Body of pancreas (tissue), 4 donors: ENCODE data around the gene PRDM13. TPM values are rescaled to one million over a fixed set of nuclear protein-coding genes. Genes with fewer than 3 reads are reported as not detected.
"Not testable (repeated sequence)": the region's sequence is repeated elsewhere in the genome, so short reads cannot be mapped to it uniquely, and the experiment has no call there.

ENCODE experiments used
- ATAC-seq: fragments of 150-250 bp; one replicate; pipeline ENCODE4 v1.9.1; 2016
- DNase-seq, 4 donors: peaks; one replicate each; pipeline ENCODE4 v3.0.0-alpha.2; 2019
- H3K27ac ChIP-seq, 4 donors: fragments of 200-600 bp; sonication (generic); 1 replicate in 3 of 4; 2 replicates in 1 of 4; pipeline versions ENCODE4 v1.5.1 to v1.6.1; 2016 to 2019; ENCODE audit warnings: mild to moderate bottlenecking in 1 of 4, mixed read lengths in 1 of 4, moderate library complexity in 1 of 4
- H3K27me3 ChIP-seq, 2 donors: fragments of 200-600 bp; sonication (generic); one replicate each; pipeline ENCODE4 v1.6.0; 2016; ENCODE audit warnings: mild to moderate bottlenecking in 1 of 2
- H3K36me3 ChIP-seq, 2 donors: fragments of 200-600 bp; sonication (generic); replicated peaks in 1 of 2; 2 replicates each; pipeline ENCODE4 v1.5.1; 2016; ENCODE audit warnings: low read depth in 2 of 2; ENCODE audit not compliant: insufficient read depth in 1 of 2
- H3K4me1 ChIP-seq: fragments of 200-600 bp; sonication (generic); one replicate; pipeline ENCODE4 v1.6.0; 2016
- H3K4me3 ChIP-seq, 2 donors: fragments of 200-600 bp; sonication (generic); 1 replicate in 1 of 2; 2 replicates in 1 of 2; pipeline ENCODE4 v1.5.1; 2016 to 2019
- H3K9me3 ChIP-seq, 3 donors: fragments of 200-600 bp; sonication (generic); 1 replicate in 2 of 3; 2 replicates in 1 of 3; pipeline ENCODE4 v1.5.1; 2016
- CTCF ChIP-seq, 7 experiments: fragments of 450-650 bp in 4 of 7; fragments of 200-600 bp in 3 of 7; sonication (generic) in 3 of 7; IDR thresholded peaks; one replicate each; pipeline ENCODE4 v1.5.1; 2016 to 2019; ENCODE audit warnings: antibody characterized with exemption in 7 of 7
- POLR2A ChIP-seq, 3 donors: fragments of 450-650 bp; IDR thresholded peaks; one replicate each; pipeline ENCODE4 v1.6.1; 2016; ENCODE audit warnings: antibody characterized with exemption in 3 of 3, mild to moderate bottlenecking in 2 of 3
- WGBS, 2 donors: methylation state at CpG; one replicate each; pipeline ENCODE4 v1.1.5; 2017; 5-methylcytosine and 5-hydroxymethylcytosine counted together
- intact Hi-C: fragments of 100-400 bp; cut with DNase I; formaldehyde crosslinking; loops from one replicate; pipeline ENCODE4 v1.15.1; 2023
- small RNA-seq: library from RNA; depleted of rRNA; stranded (forward); fragments of <200 nt; gene quantifications from one replicate; pipeline ENCODE3, GENCODE V24; 2016
- total RNA-seq, 2 donors: library from RNA; depleted of rRNA; stranded (reverse); fragments of >200 nt; gene quantifications; one replicate each; pipeline ENCODE4 v1.1.0, GENCODE V29; 2016

The PRDM13 gene
- total RNA-seq, 2 donors from 2014 or later, result not detected

DNA sequence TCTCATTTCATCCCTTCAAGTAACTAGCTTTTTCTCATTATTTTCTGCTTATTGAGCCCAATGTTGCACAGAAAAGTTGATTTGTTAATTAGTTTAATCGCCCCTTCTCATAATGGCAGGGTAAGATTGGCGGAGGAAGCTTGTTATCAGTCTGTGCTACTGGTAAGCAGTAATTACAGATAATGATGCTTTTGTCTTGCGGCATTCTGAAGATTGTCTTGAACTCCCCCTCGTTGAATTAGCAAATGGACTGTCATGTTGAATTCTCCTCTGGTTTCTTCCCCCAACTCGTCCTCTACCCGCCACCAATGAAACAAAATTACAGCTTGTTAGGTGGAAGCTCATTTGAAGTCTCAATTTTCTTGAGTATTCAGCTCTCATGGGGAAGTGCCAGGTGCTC is 39.4 kb downstream of the PRDM13 start:
- Histone ChIP-seq H3K27me3 (no peaks in the 10 kb centered on the region), H3K4me1 (no peaks in the 10 kb centered on the region), H3K27ac (no peak overlapping the region), H3K9me3 (no peaks in the 10 kb centered on the region), H3K36me3 (no peaks in the 10 kb centered on the region), H3K4me3 (no peak overlapping the region)
- DNase-seq (no peak), ATAC-seq (no peak)
- intact Hi-C loops, result no loop called here
- 45 to 46% methylated on average over 6 of the region's 6 CpGs for WGBS, 2 donors
- TF ChIP-seq POLR2A (IDR thresholded peaks at IDR 0.05) (no peak), CTCF (IDR thresholded peaks at IDR 0.05) (no peak)

- DNase-seq, H3K36me3 ChIP-seq, intact Hi-C loops, H3K4me3 ChIP-seq, H3K27me3 ChIP-seq, H3K4me1 ChIP-seq, H3K9me3 ChIP-seq, H3K27ac ChIP-seq, ATAC-seq: not testable (repeated sequence)
- no CpG with 5 or more reads among the region's 42 CpGs for WGBS, 2 donors
These were observed 43.5 kb downstream of the PRDM13 start for GRCh38 chr6:99650091-99650571.

- no peak for ATAC-seq
- Histone ChIP-seq H3K27ac (no peak overlapping the region), H3K27me3 (no peaks in the 10 kb centered on the region), H3K4me3 (no peak overlapping the region), H3K4me1 (no peaks in the 10 kb centered on the region), H3K36me3 (no peaks in the 10 kb centered on the region), H3K9me3 (no peaks in the 10 kb centered on the region)
- no peak for TF ChIP-seq CTCF (IDR thresholded peaks at IDR 0.05)
- no peak for TF ChIP-seq POLR2A (IDR thresholded peaks at IDR 0.05)
- no peak for DNase-seq
- intact Hi-C loops, result no loop called here
- 0 to 8% methylated on average over 1 of the region's 1 CpG for WGBS, 2 donors
These were observed 53.6 kb downstream of the PRDM13 start for GRCh38 chr6:99660206-99660605.

DNA sequence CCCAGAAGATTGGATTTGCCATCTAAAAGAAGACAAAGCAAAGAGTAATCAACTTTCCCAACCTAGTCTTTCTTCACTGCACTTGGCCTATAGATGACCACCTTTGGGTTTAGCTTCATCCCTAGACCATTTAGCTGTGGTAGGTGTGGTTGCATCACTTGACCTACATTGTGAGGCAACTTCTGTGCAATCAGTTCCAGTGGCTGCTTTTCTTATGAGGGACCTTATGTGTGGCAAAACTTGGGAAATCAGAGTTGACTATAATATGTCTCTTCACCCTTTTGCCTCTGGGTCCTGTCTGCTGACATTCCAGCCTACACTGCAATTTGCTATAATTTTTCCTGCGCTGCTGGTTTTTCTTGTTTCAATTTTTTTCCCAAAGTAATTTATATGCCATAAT is 55.2 kb downstream of the PRDM13 start:
- Histone ChIP-seq H3K36me3 (no peaks in the 10 kb centered on the region), H3K27me3 (no peaks in the 10 kb centered on the region), H3K4me3 (no peak overlapping the region), H3K9me3 (no peaks in the 10 kb centered on the region), H3K27ac (no peak overlapping the region), H3K4me1 (no peaks in the 10 kb centered on the region)
- DNase-seq (no peak), ATAC-seq (no peak)
- TF ChIP-seq POLR2A (IDR thresholded peaks at IDR 0.05) (no peak), CTCF (IDR thresholded peaks at IDR 0.05) (no peak)
- intact Hi-C loops, result no loop called here
- WGBS, 2 donors, result 90 to 97% methylated on average over 1 of the region's 1 CpG

DNA sequence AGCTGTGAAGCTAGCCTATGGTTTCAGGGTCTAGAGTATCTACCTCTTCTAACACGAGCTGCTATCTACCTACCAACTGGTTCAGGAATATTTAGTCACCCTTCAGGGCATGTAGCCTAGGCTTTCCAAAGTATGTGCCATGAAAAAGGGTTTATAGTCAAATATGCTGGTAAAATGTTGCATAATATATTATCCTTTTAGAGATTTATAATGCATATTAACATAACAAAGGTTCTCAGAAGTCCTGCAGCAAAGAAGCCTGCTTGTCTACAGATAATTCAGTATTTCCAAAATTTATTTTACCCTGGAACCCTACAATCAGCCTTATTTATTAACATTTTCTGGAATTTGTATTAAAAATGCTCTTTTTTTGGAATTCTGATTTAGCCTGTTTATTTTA is 56.0 kb downstream of the PRDM13 start:
- 44 to 63% methylated on average over 1 of the region's 1 CpG for WGBS, 2 donors

More for the DNA sequence above, 56.0 kb downstream of the PRDM13 start:
- H3K27me3 ChIP-seq, result no peaks in the 10 kb centered on the region
- ATAC-seq, result no peak
- TF ChIP-seq CTCF (IDR thresholded peaks at IDR 0.05), result no peak
- TF ChIP-seq POLR2A (IDR thresholded peaks at IDR 0.05), result no peak
- H3K9me3 ChIP-seq, result no peaks in the 10 kb centered on the region
- no peak for DNase-seq
- intact Hi-C loops, result no loop called here
- H3K4me3 ChIP-seq, result no peak overlapping the region
- H3K4me1 ChIP-seq, result no peaks in the 10 kb centered on the region
- no peaks in the 10 kb centered on the region for H3K36me3 ChIP-seq
- H3K27ac ChIP-seq, result no peak overlapping the region

Small RNA genes lying within 50 kb of the gene (small RNA-seq; reads per million reads assigned to genes)
- not detected for gene RF00019

Other genes starting within 250 kb of the PRDM13 start
- gene COQ3, start 212.6 kb upstream of the PRDM13 start, total RNA-seq, result 1 to 10 TPM; 6.5 to 7.3 TPM
- 100 to 1,000 TPM in 1 of 2 donors, 10 to 100 TPM in 1; 97.8 to 107 TPM for gene PNISR, start 181.5 kb upstream of the PRDM13 start, total RNA-seq
- gene USP45, start 91.4 kb upstream of the PRDM13 start, total RNA-seq, result 10 to 100 TPM; 11.9 to 17.1 TPM
- 10 to 100 TPM; 56.3 to 70.5 TPM for gene CCNC, start 38.2 kb upstream of the PRDM13 start, total RNA-seq